A549 (cell line): Measurements from ENCODE around the gene TNIK. TPM values are rescaled to one million over a fixed set of nuclear protein-coding genes. Genes with fewer than 3 reads are reported as not detected.

Experiments used
- ATAC-seq, 2 experiments: fragments of 200-7000 bp in 1 of 2; fragments of >200 bp in 1 of 2; cut with Nextera tagmentation in 1 of 2; cut with Tn5 transposase in 1 of 2; 3 replicates each; pipeline versions ENCODE4 v1.8.0 to v1.9.1; 2018 to 2020; ENCODE audit warnings: mild to moderate bottlenecking in 1 of 2, moderate library complexity in 1 of 2
- CTCF ChIA-PET: fragments of 300-600 bp; sonication (Branson Sonifier 250); formaldehyde crosslinking; extraction: SDS; loops from one replicate; lab custom pipeline; 2021; ENCODE audit warnings: antibody characterized with exemption, inconsistent platforms; lab: Yijun Ruan, JAX
- POLR2A ChIA-PET: fragments of 350-600 bp; formaldehyde crosslinking; extraction: SDS; loops from one replicate; lab custom pipeline; 2021; ENCODE audit warnings: antibody characterized with exemption, inconsistent platforms; lab: Yijun Ruan, JAX
- DNase-seq, 2 experiments: peaks; one replicate each; pipeline versions ENCODE4 v3.0.0 to v3.0.0-alpha.2; 2011 to 2016; ENCODE audit warnings: low read depth in 1 of 2, low spot score in 1 of 2
- FAIRE-seq: peaks from 2 replicates; lab custom pipeline; 2011; peaks lifted over from hg19 to GRCh38; lab: Jason Lieb, UNC
- H3K27ac ChIP-seq, 2 experiments: fragments of >200 bp; sonication (Bioruptor Twin); formaldehyde crosslinking; 3 replicates each; pipeline ENCODE4 v1.5.1; 2016 to 2017
- H3K4me1 ChIP-seq: fragments of >200 bp; sonication (Bioruptor Twin); formaldehyde crosslinking; 3 replicates; pipeline ENCODE4 v1.6.1; 2016
- H3K4me2 ChIP-seq: fragments of >200 bp; sonication (Bioruptor Twin); formaldehyde crosslinking; 3 replicates; pipeline ENCODE4 v1.6.1; 2016
- H3K4me3 ChIP-seq: fragments of >200 bp; sonication (Bioruptor Twin); formaldehyde crosslinking; 3 replicates; pipeline ENCODE4 v1.5.1; 2016
- H3K9me3 ChIP-seq: fragments of >200 bp; sonication (Bioruptor Twin); formaldehyde crosslinking; 3 replicates; pipeline ENCODE4 v1.6.1; 2016
- CBX2 ChIP-seq: fragments of 200-600 bp; sonication (generic); IDR thresholded peaks from 2 replicates; pipeline ENCODE4 v1.6.1; 2016; ENCODE audit warnings: low read depth, mild to moderate bottlenecking, borderline replicate concordance
- CBX8 ChIP-seq: fragments of 200-600 bp; sonication (generic); IDR thresholded peaks from 2 replicates; pipeline ENCODE4 v1.6.1; 2016
- CHD4 ChIP-seq: fragments of 200-600 bp; sonication (generic); IDR thresholded peaks from 2 replicates; pipeline ENCODE4 v1.6.1; 2016; ENCODE audit warnings: antibody characterized with exemption, mild to moderate bottlenecking, borderline replicate concordance
- FOSB ChIP-seq: fragments of 250-450 bp; sonication (Bioruptor Pico); IDR thresholded peaks from 2 replicates; pipeline ENCODE4 v1.5.0; 2020; ENCODE audit warnings: mild to moderate bottlenecking, moderate library complexity
- FOSL2 ChIP-seq, 2 experiments: fragments of 450-650 bp in 1 of 2; fragments of >200 bp in 1 of 2; sonication (Bioruptor Twin) in 1 of 2; formaldehyde crosslinking; IDR thresholded peaks; 2 replicates each; pipeline versions ENCODE4 v1.5.0 to v1.6.1; 2016 to 2020; ENCODE audit warnings: mild to moderate bottlenecking in 1 of 2, moderate library complexity in 1 of 2
- HOXA7 ChIP-seq: fragments of 250-450 bp; sonication (Bioruptor Pico); IDR thresholded peaks from 2 replicates; pipeline ENCODE4 v1.5.0; 2020; ENCODE audit warnings: mild to moderate bottlenecking, moderate library complexity
- HOXB13 ChIP-seq: fragments of 250-450 bp; sonication (Bioruptor Pico); IDR thresholded peaks from 2 replicates; pipeline ENCODE4 v1.5.0; 2020; ENCODE audit warnings: low read depth, mild to moderate bottlenecking, moderate library complexity
- HOXB5 ChIP-seq: fragments of 250-450 bp; sonication (Bioruptor Pico); IDR thresholded peaks from 2 replicates; pipeline ENCODE4 v1.5.0; 2020; ENCODE audit warnings: mild to moderate bottlenecking, moderate library complexity
- KDM5A ChIP-seq: fragments of 200-600 bp; sonication (generic); IDR thresholded peaks from 2 replicates; pipeline ENCODE4 v1.6.1; 2016; ENCODE audit warnings: antibody characterized with exemption, mild to moderate bottlenecking
- MAFK ChIP-seq: fragments of 450-650 bp; IDR thresholded peaks from 2 replicates; pipeline ENCODE4 v1.6.1; 2014; ENCODE audit not compliant: partially characterized antibody
- MYC ChIP-seq: IDR thresholded peaks from 2 replicates; pipeline ENCODE4 v1.6.1; 2012; ENCODE audit warnings: mild to moderate bottlenecking, inconsistent platforms, low read length, improper control_type of control experiment, borderline replicate concordance
- NFE2L2 ChIP-seq: fragments of 150-350 bp; conservative IDR thresholded peaks from 2 replicates; pipeline ENCODE4 v1.6.1; 2014; ENCODE audit warnings: low read length
- TFCP2L1 ChIP-seq: fragments of 250-450 bp; sonication (Bioruptor Pico); IDR thresholded peaks from 2 replicates; pipeline ENCODE4 v1.5.0; 2021; ENCODE audit warnings: mild to moderate bottlenecking
- ZFP36 ChIP-seq: fragments of 450-650 bp; IDR thresholded peaks from 2 replicates; pipeline ENCODE4 v1.6.1; 2014; ENCODE audit warnings: borderline replicate concordance; ENCODE audit not compliant: partially characterized antibody
- WGBS: methylation state at CpG from one replicate; pipeline ENCODE4 v1.1.6; 2017; ENCODE audit errors: missing lambda C conversion rate; 5-methylcytosine and 5-hydroxymethylcytosine counted together
- polyA plus RNA-seq, 4 experiments: library from polyadenylated mRNA; depleted of rRNA in 3 of 4; stranded (reverse); fragments of >200 nt; fragmentation: RNase III in 1 of 4; extraction: RNeasy Plus Mini Kit Qiagen cat#74134 plus additional on column Dnase treatment in 1 of 4; gene quantifications; 2 replicates in 3 of 4; 3 replicates in 1 of 4; pipeline ENCODE4 v1.2.3, GENCODE V29; 2011 to 2017
- TF ChIP-seq, protein P1 (sequence below): IDR thresholded peaks from 2 replicates; pipeline ENCODE4 v1.6.1; 2012
- TF ChIP-seq, protein P2 (sequence below): fragments of 250-450 bp; sonication (Bioruptor Pico); IDR thresholded peaks from 2 replicates; pipeline ENCODE4 v1.5.0; 2021; ENCODE audit warnings: mild to moderate bottlenecking, moderate library complexity, borderline replicate concordance
- TF ChIP-seq, protein P3 (sequence below): fragments of >200 bp; sonication (Bioruptor Twin); formaldehyde crosslinking; IDR thresholded peaks from 3 replicates; pipeline ENCODE4 v1.5.1; 2016
- TF ChIP-seq, protein P4 (sequence below): fragments of >200 bp; sonication (Bioruptor Twin); formaldehyde crosslinking; IDR thresholded peaks from 3 replicates; pipeline ENCODE4 v1.6.1; 2016
- TF ChIP-seq, protein P5 (sequence below): fragments of 200-600 bp; sonication (generic); IDR thresholded peaks from 2 replicates; pipeline ENCODE4 v1.6.1; 2016; ENCODE audit warnings: antibody characterized with exemption, mild to moderate bottlenecking, moderate library complexity

The TNIK gene
- polyA plus RNA-seq, 2 of the 4 experiments (the other 2 are of a cell fraction), result 1.6 to 1.8 TPM

DNA sequence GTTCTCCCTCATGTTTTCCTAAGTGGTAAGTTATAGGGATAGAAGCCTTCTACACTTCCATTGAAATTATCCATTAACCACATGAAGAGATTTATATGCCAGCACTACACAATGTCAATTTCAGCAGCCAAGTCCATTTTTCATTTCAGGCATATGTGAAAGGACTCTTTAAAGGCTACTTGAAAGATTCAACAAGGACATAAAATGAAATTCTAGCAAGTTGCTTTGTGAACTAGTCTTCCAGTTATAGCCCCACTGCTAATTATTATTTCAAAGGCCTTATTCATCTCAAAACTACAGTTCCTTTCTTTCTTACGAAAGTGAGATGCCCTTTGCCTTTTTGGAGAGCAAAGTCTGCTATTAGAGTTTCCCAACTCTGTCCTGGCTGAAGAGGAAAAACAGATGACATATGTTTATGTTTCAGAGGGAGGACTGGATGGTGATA is 367.7 kb downstream of the TNIK start:
- DNase-seq, result no peak
- POLR2A ChIA-PET, result no interaction called here
- H3K4me3 ChIP-seq, result no peak overlapping the region
- H3K4me1 ChIP-seq, result peaks cover 14% of the 10 kb centered on the region
- H3K9me3 ChIP-seq, result no peaks in the 10 kb centered on the region
- ATAC-seq, result no peak
- no peak overlapping the region for H3K27ac ChIP-seq
- WGBS, result 76% methylated on average over 1 of the region's 1 CpG
- no peak for FAIRE-seq
- no peak for TF ChIP-seq HOXA7 (CRISPR knock-in tag)
- TF ChIP-seq FOSL2 (IDR thresholded peaks at IDR 0.05), result no peak
- no peak for TF ChIP-seq FOSL2 (CRISPR knock-in tag; IDR thresholded peaks at IDR 0.05)
- no peak for TF ChIP-seq NFE2L2
- TF ChIP-seq MAFK, result no peak
- no peak for TF ChIP-seq KDM5A
- TF ChIP-seq, protein P1, sequence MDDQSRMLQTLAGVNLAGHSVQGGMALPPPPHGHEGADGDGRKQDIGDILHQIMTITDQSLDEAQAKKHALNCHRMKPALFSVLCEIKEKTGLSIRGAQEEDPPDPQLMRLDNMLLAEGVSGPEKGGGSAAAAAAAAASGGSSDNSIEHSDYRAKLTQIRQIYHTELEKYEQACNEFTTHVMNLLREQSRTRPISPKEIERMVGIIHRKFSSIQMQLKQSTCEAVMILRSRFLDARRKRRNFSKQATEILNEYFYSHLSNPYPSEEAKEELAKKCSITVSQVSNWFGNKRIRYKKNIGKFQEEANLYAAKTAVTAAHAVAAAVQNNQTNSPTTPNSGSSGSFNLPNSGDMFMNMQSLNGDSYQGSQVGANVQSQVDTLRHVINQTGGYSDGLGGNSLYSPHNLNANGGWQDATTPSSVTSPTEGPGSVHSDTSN, result no peak
- TF ChIP-seq FOSB (CRISPR knock-in tag), result no peak
- TF ChIP-seq ZFP36, result no peak
- TF ChIP-seq, protein P2, sequence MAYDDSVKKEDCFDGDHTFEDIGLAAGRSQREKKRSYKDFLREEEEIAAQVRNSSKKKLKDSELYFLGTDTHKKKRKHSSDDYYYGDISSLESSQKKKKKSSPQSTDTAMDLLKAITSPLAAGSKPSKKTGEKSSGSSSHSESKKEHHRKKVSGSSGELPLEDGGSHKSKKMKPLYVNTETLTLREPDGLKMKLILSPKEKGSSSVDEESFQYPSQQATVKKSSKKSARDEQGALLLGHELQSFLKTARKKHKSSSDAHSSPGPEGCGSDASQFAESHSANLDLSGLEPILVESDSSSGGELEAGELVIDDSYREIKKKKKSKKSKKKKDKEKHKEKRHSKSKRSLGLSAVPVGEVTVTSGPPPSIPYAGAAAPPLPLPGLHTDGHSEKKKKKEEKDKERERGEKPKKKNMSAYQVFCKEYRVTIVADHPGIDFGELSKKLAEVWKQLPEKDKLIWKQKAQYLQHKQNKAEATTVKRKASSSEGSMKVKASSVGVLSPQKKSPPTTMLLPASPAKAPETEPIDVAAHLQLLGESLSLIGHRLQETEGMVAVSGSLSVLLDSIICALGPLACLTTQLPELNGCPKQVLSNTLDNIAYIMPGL (CRISPR knock-in tag), result no peak
- no peak for TF ChIP-seq HOXB13
- no peak for TF ChIP-seq CBX8
- TF ChIP-seq, protein P3, sequence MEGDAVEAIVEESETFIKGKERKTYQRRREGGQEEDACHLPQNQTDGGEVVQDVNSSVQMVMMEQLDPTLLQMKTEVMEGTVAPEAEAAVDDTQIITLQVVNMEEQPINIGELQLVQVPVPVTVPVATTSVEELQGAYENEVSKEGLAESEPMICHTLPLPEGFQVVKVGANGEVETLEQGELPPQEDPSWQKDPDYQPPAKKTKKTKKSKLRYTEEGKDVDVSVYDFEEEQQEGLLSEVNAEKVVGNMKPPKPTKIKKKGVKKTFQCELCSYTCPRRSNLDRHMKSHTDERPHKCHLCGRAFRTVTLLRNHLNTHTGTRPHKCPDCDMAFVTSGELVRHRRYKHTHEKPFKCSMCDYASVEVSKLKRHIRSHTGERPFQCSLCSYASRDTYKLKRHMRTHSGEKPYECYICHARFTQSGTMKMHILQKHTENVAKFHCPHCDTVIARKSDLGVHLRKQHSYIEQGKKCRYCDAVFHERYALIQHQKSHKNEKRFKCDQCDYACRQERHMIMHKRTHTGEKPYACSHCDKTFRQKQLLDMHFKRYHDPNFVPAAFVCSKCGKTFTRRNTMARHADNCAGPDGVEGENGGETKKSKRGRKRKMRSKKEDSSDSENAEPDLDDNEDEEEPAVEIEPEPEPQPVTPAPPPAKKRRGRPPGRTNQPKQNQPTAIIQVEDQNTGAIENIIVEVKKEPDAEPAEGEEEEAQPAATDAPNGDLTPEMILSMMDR, result no peak
- no peak for TF ChIP-seq CBX2
- TF ChIP-seq CHD4, result no peak
- no peak for TF ChIP-seq TFCP2L1 (CRISPR knock-in tag)
- TF ChIP-seq HOXB5 (CRISPR knock-in tag), result no peak
- TF ChIP-seq, protein P4, sequence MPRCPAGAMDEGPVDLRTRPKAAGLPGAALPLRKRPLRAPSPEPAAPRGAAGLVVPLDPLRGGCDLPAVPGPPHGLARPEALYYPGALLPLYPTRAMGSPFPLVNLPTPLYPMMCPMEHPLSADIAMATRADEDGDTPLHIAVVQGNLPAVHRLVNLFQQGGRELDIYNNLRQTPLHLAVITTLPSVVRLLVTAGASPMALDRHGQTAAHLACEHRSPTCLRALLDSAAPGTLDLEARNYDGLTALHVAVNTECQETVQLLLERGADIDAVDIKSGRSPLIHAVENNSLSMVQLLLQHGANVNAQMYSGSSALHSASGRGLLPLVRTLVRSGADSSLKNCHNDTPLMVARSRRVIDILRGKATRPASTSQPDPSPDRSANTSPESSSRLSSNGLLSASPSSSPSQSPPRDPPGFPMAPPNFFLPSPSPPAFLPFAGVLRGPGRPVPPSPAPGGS, result no peak
- TF ChIP-seq, protein P5, sequence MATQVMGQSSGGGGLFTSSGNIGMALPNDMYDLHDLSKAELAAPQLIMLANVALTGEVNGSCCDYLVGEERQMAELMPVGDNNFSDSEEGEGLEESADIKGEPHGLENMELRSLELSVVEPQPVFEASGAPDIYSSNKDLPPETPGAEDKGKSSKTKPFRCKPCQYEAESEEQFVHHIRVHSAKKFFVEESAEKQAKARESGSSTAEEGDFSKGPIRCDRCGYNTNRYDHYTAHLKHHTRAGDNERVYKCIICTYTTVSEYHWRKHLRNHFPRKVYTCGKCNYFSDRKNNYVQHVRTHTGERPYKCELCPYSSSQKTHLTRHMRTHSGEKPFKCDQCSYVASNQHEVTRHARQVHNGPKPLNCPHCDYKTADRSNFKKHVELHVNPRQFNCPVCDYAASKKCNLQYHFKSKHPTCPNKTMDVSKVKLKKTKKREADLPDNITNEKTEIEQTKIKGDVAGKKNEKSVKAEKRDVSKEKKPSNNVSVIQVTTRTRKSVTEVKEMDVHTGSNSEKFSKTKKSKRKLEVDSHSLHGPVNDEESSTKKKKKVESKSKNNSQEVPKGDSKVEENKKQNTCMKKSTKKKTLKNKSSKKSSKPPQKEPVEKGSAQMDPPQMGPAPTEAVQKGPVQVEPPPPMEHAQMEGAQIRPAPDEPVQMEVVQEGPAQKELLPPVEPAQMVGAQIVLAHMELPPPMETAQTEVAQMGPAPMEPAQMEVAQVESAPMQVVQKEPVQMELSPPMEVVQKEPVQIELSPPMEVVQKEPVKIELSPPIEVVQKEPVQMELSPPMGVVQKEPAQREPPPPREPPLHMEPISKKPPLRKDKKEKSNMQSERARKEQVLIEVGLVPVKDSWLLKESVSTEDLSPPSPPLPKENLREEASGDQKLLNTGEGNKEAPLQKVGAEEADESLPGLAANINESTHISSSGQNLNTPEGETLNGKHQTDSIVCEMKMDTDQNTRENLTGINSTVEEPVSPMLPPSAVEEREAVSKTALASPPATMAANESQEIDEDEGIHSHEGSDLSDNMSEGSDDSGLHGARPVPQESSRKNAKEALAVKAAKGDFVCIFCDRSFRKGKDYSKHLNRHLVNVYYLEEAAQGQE, result no peak
- TF ChIP-seq MYC, result no peak
- TF ChIP-seq, all 56 proteins: peak for 0
- CTCF ChIA-PET, result no interaction called here
- no peak overlapping the region for H3K4me2 ChIP-seq
